ENCODE measurements around the gene GRID1.

DNA sequence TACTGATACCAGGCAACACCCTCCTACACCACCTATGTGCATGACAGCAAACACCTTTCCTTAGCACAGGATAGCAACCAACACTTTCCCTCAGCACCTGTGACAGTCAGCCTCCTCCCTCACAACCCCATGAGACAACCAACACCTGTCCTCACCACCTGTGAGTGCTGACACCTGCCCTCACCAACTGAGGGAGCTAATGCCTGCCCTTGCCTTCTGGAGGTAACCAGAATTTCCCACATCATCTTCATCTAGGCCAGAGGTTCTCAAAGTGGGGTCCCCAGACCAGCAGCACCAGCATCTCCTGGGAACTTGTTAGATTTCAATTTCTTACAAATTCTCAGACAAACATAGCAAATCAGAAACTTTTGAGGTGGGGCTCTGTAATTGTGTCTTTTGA, 112.5 kb downstream of the GRID1 start:
- TF ChIP-seq, protein P1, sequence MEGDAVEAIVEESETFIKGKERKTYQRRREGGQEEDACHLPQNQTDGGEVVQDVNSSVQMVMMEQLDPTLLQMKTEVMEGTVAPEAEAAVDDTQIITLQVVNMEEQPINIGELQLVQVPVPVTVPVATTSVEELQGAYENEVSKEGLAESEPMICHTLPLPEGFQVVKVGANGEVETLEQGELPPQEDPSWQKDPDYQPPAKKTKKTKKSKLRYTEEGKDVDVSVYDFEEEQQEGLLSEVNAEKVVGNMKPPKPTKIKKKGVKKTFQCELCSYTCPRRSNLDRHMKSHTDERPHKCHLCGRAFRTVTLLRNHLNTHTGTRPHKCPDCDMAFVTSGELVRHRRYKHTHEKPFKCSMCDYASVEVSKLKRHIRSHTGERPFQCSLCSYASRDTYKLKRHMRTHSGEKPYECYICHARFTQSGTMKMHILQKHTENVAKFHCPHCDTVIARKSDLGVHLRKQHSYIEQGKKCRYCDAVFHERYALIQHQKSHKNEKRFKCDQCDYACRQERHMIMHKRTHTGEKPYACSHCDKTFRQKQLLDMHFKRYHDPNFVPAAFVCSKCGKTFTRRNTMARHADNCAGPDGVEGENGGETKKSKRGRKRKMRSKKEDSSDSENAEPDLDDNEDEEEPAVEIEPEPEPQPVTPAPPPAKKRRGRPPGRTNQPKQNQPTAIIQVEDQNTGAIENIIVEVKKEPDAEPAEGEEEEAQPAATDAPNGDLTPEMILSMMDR (conservative IDR thresholded peaks at IDR 0.05) = no peak
- no peak for TF ChIP-seq EZH2 (IDR thresholded peaks at IDR 0.05; ENCODE audit: low read depth)
